Endothelial cell of umbilical vein (primary cell): ENCODE measurements around the gene MYH14. TPM values are rescaled to one million over a fixed set of nuclear protein-coding genes. Genes with fewer than 3 reads are reported as not detected.

Experiments used
- BruUV-seq: library from RNA; stranded (reverse); fragments of 400-500 nt; replicated peaks from 2 replicates; lab custom pipeline; 2021; lab: Mats Ljungman, UMichigan
- CTCF ChIA-PET: fragments of 300-600, 350-600 bp; sonication (Branson Sonifier 250); formaldehyde crosslinking; loops from one replicate; lab custom pipeline; 2021; ENCODE audit warnings: antibody characterized with exemption, inconsistent platforms; lab: Charles Lee
- POLR2A ChIA-PET: fragments of 300-600, 350-600 bp; sonication (Branson Sonifier 250); formaldehyde crosslinking; loops from one replicate; lab custom pipeline; 2021; ENCODE audit warnings: antibody characterized with exemption, inconsistent platforms; lab: Charles Lee
- DNase-seq: peaks from one replicate; pipeline ENCODE4 v3.0.0-alpha.2; 2011; ENCODE audit warnings: low read depth, low spot score
- FAIRE-seq: peaks from 2 replicates; lab custom pipeline; 2011; peaks lifted over from hg19 to GRCh38; lab: Jason Lieb, UNC
- H2AFZ ChIP-seq: 2 replicates; pipeline ENCODE4 v1.6.0; 2012; ENCODE audit warnings: low read depth, low read length, control low read depth, inconsistent platforms
- H3K27ac ChIP-seq: 2 replicates; pipeline ENCODE4 v1.5.1; 2011; ENCODE audit warnings: low read depth, mild to moderate bottlenecking, control low read depth, low read length, moderate library complexity; ENCODE audit not compliant: insufficient read depth
- H3K27me3 ChIP-seq, 2 experiments: 2 replicates each; pipeline versions ENCODE4 v1.6.0 to v1.6.1; 2011; ENCODE audit warnings: low read length in 2 of 2, mixed read lengths in 1 of 2; ENCODE audit not compliant: control insufficient read depth in 2 of 2, insufficient read depth in 2 of 2
- H3K36me3 ChIP-seq, 2 experiments: 2 replicates in 1 of 2; 3 replicates in 1 of 2; pipeline ENCODE4 v1.5.1; 2011; ENCODE audit warnings: low read length in 2 of 2, mild to moderate bottlenecking in 1 of 2, moderate library complexity in 1 of 2; ENCODE audit not compliant: control insufficient read depth in 2 of 2, insufficient read depth in 2 of 2; ENCODE audit errors: extremely low read depth in 1 of 2
- H3K4me1 ChIP-seq: 3 replicates; pipeline ENCODE4 v1.5.1; 2011; ENCODE audit warnings: mild to moderate bottlenecking, low read length; ENCODE audit not compliant: control insufficient read depth, insufficient read depth; ENCODE audit errors: extremely low read depth
- H3K4me2 ChIP-seq: 2 replicates; pipeline ENCODE4 v1.6.1; 2011; ENCODE audit warnings: low read length, control low read depth, mixed read lengths; ENCODE audit not compliant: insufficient read depth
- H3K4me3 ChIP-seq, 3 experiments: fragments of 200-600 bp in 1 of 3; sonication (generic), shearing (Covaris generic) in 1 of 3; replicated peaks in 1 of 3; 2 replicates each; pipeline ENCODE4 v1.5.1; 2011 to 2016; ENCODE audit warnings: control low read depth in 3 of 3, low read length in 3 of 3, mild to moderate bottlenecking in 2 of 3, inconsistent platforms in 1 of 3, low read depth in 1 of 3, moderate library complexity in 1 of 3; ENCODE audit not compliant: insufficient read depth in 1 of 3
- H3K79me2 ChIP-seq: 2 replicates; pipeline ENCODE4 v1.6.0; 2012; ENCODE audit warnings: low read length, inconsistent platforms; ENCODE audit not compliant: control insufficient read depth, insufficient read depth
- H3K9ac ChIP-seq: replicated peaks from 2 replicates; pipeline ENCODE3; 2011; ENCODE audit warnings: low read length, control low read depth; ENCODE audit not compliant: insufficient read depth; ENCODE audit errors: extremely low read depth
- H3K9me1 ChIP-seq: replicated peaks from 3 replicates; pipeline ENCODE4 v1.6.0; 2011; ENCODE audit warnings: mild to moderate bottlenecking, low read length; ENCODE audit not compliant: control insufficient read depth, insufficient read depth; ENCODE audit errors: extremely low read depth
- H3K9me3 ChIP-seq: replicated peaks from 2 replicates; pipeline ENCODE4 v1.5.1; 2012; ENCODE audit warnings: low read length, inconsistent platforms; ENCODE audit not compliant: control insufficient read depth, insufficient read depth
- H4K20me1 ChIP-seq: replicated peaks from 2 replicates; pipeline ENCODE3; 2011; ENCODE audit warnings: mild to moderate bottlenecking, low read length; ENCODE audit not compliant: control insufficient read depth, insufficient read depth; ENCODE audit errors: extremely low read depth
- CTCF ChIP-seq, 2 donors: IDR thresholded peaks; 1 replicate in 1 of 2; 2 replicates in 1 of 2; pipeline ENCODE4 v1.5.1; 2011; ENCODE audit warnings: low read length in 2 of 2, mild to moderate bottlenecking in 2 of 2, moderate library complexity in 2 of 2, control low read depth in 1 of 2, inconsistent platforms in 1 of 2, low read depth in 1 of 2; ENCODE audit not compliant: insufficient read depth in 1 of 2; ENCODE audit errors: extremely low read depth in 1 of 2
- FOS ChIP-seq: IDR thresholded peaks from 2 replicates; pipeline ENCODE4 v1.6.1; 2011; ENCODE audit warnings: mild to moderate bottlenecking, low read length, moderate library complexity, borderline replicate concordance; ENCODE audit not compliant: insufficient read depth
- GATA2 ChIP-seq: IDR thresholded peaks from 2 replicates; pipeline ENCODE4 v1.7.0; 2011; ENCODE audit warnings: low read depth, mild to moderate bottlenecking, moderate library complexity, mixed read lengths, low read length; ENCODE audit not compliant: insufficient read length, insufficient read depth
- JUN ChIP-seq: IDR thresholded peaks from 2 replicates; pipeline ENCODE4 v1.6.1; 2011; ENCODE audit warnings: borderline replicate concordance, low read depth; ENCODE audit not compliant: insufficient read length, insufficient read depth
- MYC ChIP-seq: IDR thresholded peaks from one replicate; pipeline ENCODE4 v1.6.1; 2011; ENCODE audit warnings: mild to moderate bottlenecking, low read depth, low read length
- POLR2A ChIP-seq: IDR thresholded peaks from 2 replicates; pipeline ENCODE4 v1.6.1; 2012; ENCODE audit warnings: low read depth, mild to moderate bottlenecking, control low read depth, low read length
- POLR2AphosphoS5 ChIP-seq: IDR thresholded peaks from 2 replicates; pipeline ENCODE4 v1.6.1; 2012; ENCODE audit warnings: low read depth, mild to moderate bottlenecking, control low read depth, low read length, moderate library complexity; ENCODE audit not compliant: insufficient read depth
- dilution Hi-C: fragments of 300-500 bp; cut with MboI; formaldehyde crosslinking; loops from one replicate; pipeline ENCODE4 v1.15.0; 2019; ENCODE audit warnings: low sequenced_read_pairs; ENCODE audit not compliant: extremely low pct_ligation_motif_present
- intact Hi-C: fragments of 100-400 bp; cut with micrococcal nuclease; formaldehyde crosslinking; loops from one replicate; pipeline ENCODE4 v1.10.0; 2022
- polyA plus RNA-seq, 4 experiments: library from polyadenylated mRNA; depleted of rRNA in 3 of 4; stranded (reverse) in 3 of 4; unstranded in 1 of 4; fragments of >200 nt; gene quantifications; 2 replicates each; pipeline versions ENCODE4 v1.2.1 to v1.2.3, GENCODE V29; 2011 to 2012; ENCODE audit warnings: missing spikeins in 1 of 4
- total RNA-seq: library from RNA; stranded (reverse); gene quantifications from 2 replicates; pipeline ENCODE4 v1.2.3, GENCODE V29; 2021

The MYH14 gene
- total and polyA plus RNA-seq, 2 donors (not counting 3 experiments of a cell fraction or from before 2014, with no cell fraction given), result 0.13 TPM; not detected in 1

GRCh38 chr19:50248413-50248812, 45.0 kb downstream of the MYH14 start:
- Histone ChIP-seq H3K36me3 (no peaks in the 10 kb centered on the region), H3K9me3 (no peaks in the 10 kb centered on the region), H3K27me3 (no peaks in the 10 kb centered on the region), H3K4me3 (no peak overlapping the region), H3K79me2 (no peaks in the 10 kb centered on the region), H4K20me1 (no peaks in the 10 kb centered on the region), H3K4me1 (no peaks in the 10 kb centered on the region), H3K27ac (no peak overlapping the region), H3K9me1 (no peaks in the 10 kb centered on the region), H3K9ac (no peak overlapping the region), H3K4me2 (no peak overlapping the region), H2AFZ (no peak overlapping the region)
- dilution Hi-C loops, result no loop called here
- TF ChIP-seq GATA2 (no peak), POLR2A (no peak), POLR2AphosphoS5 (no peak), FOS (no peak), CTCF (IDR thresholded peaks at IDR 0.05; ENCODE audit: extremely low read depth in 1 of 2, insufficient read depth in 1 of 2, low read depth in 1 of 2, low read length in 2 of 2) (no peak), JUN (no peak), MYC (no peak)
- DNase-seq (no peak), FAIRE-seq (no peak)
- ChIA-PET CTCF (interaction anchor here (0.8 kb wide), 1 partner anchor 81 kb away, joined by 3 read pairs; the partner anchor contains the start of gene KCNC3), POLR2A (no interaction called here)
- intact Hi-C loops, result no loop called here
- no TSS peak for BruUV-seq
